Measurements from ENCODE around the gene ALDH1L2. TPM values are rescaled to one million over a fixed set of nuclear protein-coding genes. Genes with fewer than 3 reads are reported as not detected.
"Not testable (repeated sequence)": the region's sequence is repeated elsewhere in the genome, so short reads cannot be mapped to it uniquely, and the experiment has no call there.

ALDH1L2 gene
- total RNA-seq, 1 experiment from 2014 or later: 0.68 TPM

DNA sequence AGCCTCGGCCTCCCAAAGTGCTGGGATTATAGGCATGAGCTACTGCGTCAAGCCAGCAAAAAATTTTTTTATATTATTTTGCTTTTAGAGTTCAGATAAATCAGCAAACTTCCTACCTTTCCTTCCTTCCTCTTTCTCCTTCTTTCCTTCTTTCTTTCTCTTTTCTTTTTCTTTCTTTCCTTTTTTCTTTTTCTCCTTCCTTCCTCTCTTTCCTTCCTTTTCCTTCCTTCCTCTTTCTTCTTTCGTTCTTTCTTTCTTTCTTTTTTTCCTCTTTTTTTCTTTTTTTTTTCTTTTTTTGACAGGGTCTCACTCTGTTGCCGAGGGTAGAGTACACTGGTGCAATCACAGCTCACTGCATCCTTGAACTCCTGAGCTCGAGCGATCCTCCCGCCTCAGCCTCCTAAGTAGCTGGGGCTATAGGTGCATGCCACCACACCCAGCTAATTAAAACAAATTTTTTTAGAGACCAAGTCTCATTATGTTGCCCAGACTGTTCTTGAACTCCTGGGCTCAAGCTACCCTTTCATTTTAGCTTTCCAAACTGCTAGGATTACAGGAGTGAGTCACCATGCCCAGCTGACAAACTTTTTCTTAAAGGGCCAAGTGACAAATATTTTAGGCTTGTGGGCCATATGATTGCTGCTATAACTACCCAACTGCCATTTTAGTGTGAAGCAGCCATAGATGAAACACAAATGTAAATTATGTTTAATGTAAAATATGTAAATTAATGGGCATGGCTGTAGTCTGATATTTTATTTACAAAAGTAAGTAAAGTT lies 16.1 kb upstream of the ALDH1L2 start:
- Histone ChIP-seq H3K4me3 (no peak overlapping the region), H3K27me3 (replicated peaks) (no peaks in the 10 kb centered on the region), H3K27ac (0 out of 2 replicates have a peak overlapping the region, but pooled peaks have one; percentile 17), H3K36me3 (no peaks in the 10 kb centered on the region), H3K4me1 (replicated peaks) (peaks cover 8% of the 10 kb centered on the region), H3K9me3 (replicated peaks) (no peaks in the 10 kb centered on the region)
- DNase-seq (ENCODE audit: low read depth in 1 of 2, low spot score in 2 of 2): peak in 1 of 2 experiments; percentile 45

- no peak for DNase-seq (ENCODE audit: low read depth in 1 of 2, low spot score in 2 of 2)
- Histone ChIP-seq H3K36me3 (no peaks in the 10 kb centered on the region), H3K9me3 (replicated peaks) (0 out of 2 replicates have a peak, but pooled peaks cover 3% of the 10 kb centered on the region), H3K4me1 (replicated peaks) (peaks cover 8% of the 10 kb centered on the region), H3K27me3 (replicated peaks) (no peaks in the 10 kb centered on the region), H3K4me3 (no peak overlapping the region), H3K27ac (no peak overlapping the region)
Observed at GRCh38 chr12:105099356-105099755, 15.1 kb upstream of the ALDH1L2 start.

- H3K27me3 ChIP-seq (replicated peaks); H3K4me1 ChIP-seq (replicated peaks); H3K4me3 ChIP-seq; H3K36me3 ChIP-seq; DNase-seq (ENCODE audit: low read depth in 1 of 2, low spot score in 2 of 2); H3K9me3 ChIP-seq (replicated peaks); H3K27ac ChIP-seq: not testable (repeated sequence)
Observed at GRCh38 chr12:105095338-105095737, 11.1 kb upstream of the ALDH1L2 start.

DNA sequence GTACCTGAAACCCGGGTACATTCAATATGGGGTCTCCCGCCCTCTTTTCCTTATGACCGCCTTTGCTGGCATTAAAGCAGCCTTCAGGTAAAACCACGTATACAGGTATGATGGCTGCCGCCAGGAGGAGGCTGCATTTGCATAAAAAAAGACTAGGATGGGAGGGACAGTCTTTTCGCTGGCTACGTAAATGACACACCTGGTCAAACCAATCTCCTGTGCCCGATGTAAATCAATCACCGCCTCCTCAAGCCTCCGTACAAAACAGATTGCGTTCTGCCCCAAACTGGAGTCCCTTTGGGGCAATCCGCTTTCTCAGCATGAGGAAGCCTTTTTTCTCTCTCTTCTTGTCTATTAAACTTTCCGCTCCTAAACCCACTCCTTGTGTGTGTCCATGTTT lies 8.1 kb upstream of the ALDH1L2 start:
- no peaks in the 10 kb centered on the region for H3K4me1 ChIP-seq (replicated peaks)
- H3K4me3 ChIP-seq: no peak overlapping the region
- no peak overlapping the region for H3K27ac ChIP-seq
- H3K36me3 ChIP-seq: no peaks in the 10 kb centered on the region
- no peak for DNase-seq (ENCODE audit: low read depth in 1 of 2, low spot score in 2 of 2)
- no peaks in the 10 kb centered on the region for H3K27me3 ChIP-seq (replicated peaks)
- peaks cover 3% of the 10 kb centered on the region; the same call in 1 of the 2 replicates for H3K9me3 ChIP-seq (replicated peaks)

GRCh38 chr12:105091476-105092206 lies 7.4 kb upstream of the ALDH1L2 start:
- Histone ChIP-seq H3K9me3 (replicated peaks) (peaks cover 3% of the 10 kb centered on the region; the same call in 1 of the 2 replicates), H3K4me3 (no peak overlapping the region), H3K4me1 (replicated peaks) (no peaks in the 10 kb centered on the region), H3K27me3 (replicated peaks) (no peaks in the 10 kb centered on the region), H3K27ac (no peak overlapping the region), H3K36me3 (no peaks in the 10 kb centered on the region)
- no peak for DNase-seq (ENCODE audit: low read depth in 1 of 2, low spot score in 2 of 2)

- Histone ChIP-seq H3K27me3 (replicated peaks) (no peaks in the 10 kb centered on the region), H3K9me3 (replicated peaks) (peaks cover 3% of the 10 kb centered on the region; the same call in 1 of the 2 replicates), H3K36me3 (no peaks in the 10 kb centered on the region), H3K4me1 (replicated peaks) (no peaks in the 10 kb centered on the region), H3K4me3 (no peak overlapping the region), H3K27ac (no peak overlapping the region)
- DNase-seq (ENCODE audit: low read depth in 1 of 2, low spot score in 2 of 2): no peak
Observed at GRCh38 chr12:105090361-105090760, 6.1 kb upstream of the ALDH1L2 start.

GRCh38 chr12:105089817-105090216 lies 5.6 kb upstream of the ALDH1L2 start:
- Histone ChIP-seq H3K9me3 (replicated peaks) (peaks cover 4% of the 10 kb centered on the region; the same call in 1 of the 2 replicates), H3K4me1 (replicated peaks) (no peaks in the 10 kb centered on the region), H3K36me3 (no peaks in the 10 kb centered on the region), H3K27me3 (replicated peaks) (no peaks in the 10 kb centered on the region), H3K4me3 (no peak overlapping the region), H3K27ac (no peak overlapping the region)
- DNase-seq (ENCODE audit: low read depth in 1 of 2, low spot score in 2 of 2): no peak

- Histone ChIP-seq H3K36me3 (no peaks in the 10 kb centered on the region), H3K9me3 (replicated peaks) (0 out of 2 replicates have a peak, but pooled peaks cover 3% of the 10 kb centered on the region), H3K27me3 (replicated peaks) (no peaks in the 10 kb centered on the region), H3K4me1 (replicated peaks) (peaks cover 14% of the 10 kb centered on the region), H3K27ac (no peak overlapping the region), H3K4me3 (no peak overlapping the region)
- no peak for DNase-seq (ENCODE audit: low read depth in 1 of 2, low spot score in 2 of 2)
Observed at GRCh38 chr12:105085501-105085900, 1.2 kb upstream of the ALDH1L2 start.

GRCh38 chr12:105083551-105084105 lies 630 bp downstream of the ALDH1L2 start:
- H3K4me1 ChIP-seq (replicated peaks): peaks cover 14% of the 10 kb centered on the region
- 0 out of 2 replicates have a peak, but pooled peaks cover 2% of the 10 kb centered on the region for H3K27me3 ChIP-seq (replicated peaks)
- peak overlapping the region; percentile 42 for H3K4me3 ChIP-seq
- H3K9me3 ChIP-seq (replicated peaks): 0 out of 2 replicates have a peak, but pooled peaks cover 3% of the 10 kb centered on the region
- no peaks in the 10 kb centered on the region for H3K36me3 ChIP-seq
- peak; percentile 24 to 46 for DNase-seq (ENCODE audit: low read depth in 1 of 2, low spot score in 2 of 2)
- H3K27ac ChIP-seq: no peak overlapping the region

DNA sequence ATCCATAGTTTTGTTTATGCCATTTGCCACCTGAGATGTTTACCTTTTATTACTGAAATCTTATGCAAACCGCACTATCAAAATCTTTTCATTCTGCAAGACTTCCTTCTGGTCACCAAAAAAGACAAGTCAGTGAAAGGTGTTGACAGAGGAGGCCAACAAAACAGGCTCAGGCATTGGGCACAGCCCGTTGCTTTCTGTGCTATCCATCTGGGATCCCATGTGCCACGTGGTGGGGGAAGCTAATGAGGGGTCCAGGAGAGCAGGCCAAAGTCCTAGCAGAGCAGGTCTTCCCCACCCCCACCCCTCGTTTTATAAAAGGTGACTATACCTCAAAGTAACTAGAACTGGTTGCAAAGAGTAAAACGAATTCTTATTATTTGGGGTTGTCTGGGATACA lies 1.2 kb downstream of the ALDH1L2 start:
- Histone ChIP-seq H3K36me3 (no peaks in the 10 kb centered on the region), H3K4me3 (no peak overlapping the region), H3K4me1 (replicated peaks) (peaks cover 14% of the 10 kb centered on the region), H3K27me3 (replicated peaks) (0 out of 2 replicates have a peak, but pooled peaks cover 2% of the 10 kb centered on the region), H3K27ac (no peak overlapping the region), H3K9me3 (replicated peaks) (0 out of 2 replicates have a peak, but pooled peaks cover 3% of the 10 kb centered on the region)
- DNase-seq (ENCODE audit: low read depth in 1 of 2, low spot score in 2 of 2): no peak

DNA sequence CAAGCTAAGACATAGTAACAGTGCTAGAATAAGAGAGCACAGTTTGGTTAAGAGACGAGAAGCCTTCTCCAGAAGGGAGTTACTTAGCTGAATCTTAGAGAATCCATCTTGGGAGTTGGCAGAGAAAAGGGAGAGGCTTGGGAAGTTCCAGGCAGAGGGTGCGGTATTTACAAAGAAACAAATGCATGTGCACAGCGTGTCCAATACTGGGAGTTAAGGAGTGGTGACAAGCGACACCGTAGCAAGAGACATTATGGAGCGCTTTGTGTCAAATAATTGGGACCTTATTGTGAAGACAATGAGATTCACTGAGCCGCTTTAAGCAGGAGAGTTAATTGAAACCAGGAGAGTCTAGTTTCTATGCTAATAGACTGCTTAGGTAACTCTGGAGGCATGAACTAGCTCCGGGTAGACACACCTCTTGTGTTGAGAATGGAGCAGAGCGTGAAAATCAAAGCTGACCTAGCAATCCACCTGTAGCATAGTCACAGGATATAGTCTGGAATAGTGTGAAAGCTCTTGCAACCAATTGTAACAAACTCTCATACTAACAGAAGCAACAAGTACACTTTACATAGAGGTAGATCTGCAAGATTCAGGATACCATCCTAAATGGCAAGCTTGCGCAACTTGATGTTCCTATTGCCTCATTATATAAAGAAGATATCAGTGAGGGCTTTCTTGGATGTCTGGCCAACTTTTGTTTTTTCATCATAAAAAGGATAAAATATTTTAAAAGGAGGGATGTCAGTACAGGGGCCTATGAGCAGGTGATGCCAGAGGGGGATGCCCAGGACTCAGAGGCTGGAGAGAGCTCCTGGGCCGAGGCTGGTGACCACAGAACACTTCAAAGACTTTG lies 5.3 kb downstream of the ALDH1L2 start:
- H3K4me1 ChIP-seq (replicated peaks): peaks cover 10% of the 10 kb centered on the region
- no peak for DNase-seq (ENCODE audit: low read depth in 1 of 2, low spot score in 2 of 2)
- no peaks in the 10 kb centered on the region for H3K36me3 ChIP-seq
- no peak overlapping the region for H3K27ac ChIP-seq
- H3K4me3 ChIP-seq: no peak overlapping the region
- H3K27me3 ChIP-seq (replicated peaks): 0 out of 2 replicates have a peak, but pooled peaks cover 2% of the 10 kb centered on the region
- H3K9me3 ChIP-seq (replicated peaks): no peaks in the 10 kb centered on the region

GRCh38 chr12:105077435-105077834 lies 6.8 kb downstream of the ALDH1L2 start:
- Histone ChIP-seq H3K4me3 (no peak overlapping the region), H3K36me3 (no peaks in the 10 kb centered on the region), H3K9me3 (replicated peaks) (no peaks in the 10 kb centered on the region), H3K27ac (no peak overlapping the region), H3K4me1 (replicated peaks) (no peaks in the 10 kb centered on the region), H3K27me3 (replicated peaks) (0 out of 2 replicates have a peak, but pooled peaks cover 2% of the 10 kb centered on the region)
- DNase-seq (ENCODE audit: low read depth in 1 of 2, low spot score in 2 of 2): no peak

GRCh38 chr12:105076913-105077312 lies 7.3 kb downstream of the ALDH1L2 start:
- Histone ChIP-seq H3K27me3 (replicated peaks) (0 out of 2 replicates have a peak, but pooled peaks cover 2% of the 10 kb centered on the region), H3K36me3 (no peaks in the 10 kb centered on the region), H3K27ac (no peak overlapping the region), H3K4me3 (no peak overlapping the region), H3K4me1 (replicated peaks) (no peaks in the 10 kb centered on the region), H3K9me3 (replicated peaks) (no peaks in the 10 kb centered on the region)
- no peak for DNase-seq (ENCODE audit: low read depth in 1 of 2, low spot score in 2 of 2)

All from SJSA1 (cell line).